ENCODE results near the gene ZCCHC7.

Gene ZCCHC7

GRCh38 chr9:37212435-37212834, 92.1 kb downstream of the ZCCHC7 start:
- DNase-seq: no peak

GRCh38 chr9:37215381-37215780, 95.0 kb downstream of the ZCCHC7 start:
- DNase-seq: no peak

GRCh38 chr9:37215830-37216229, 95.5 kb downstream of the ZCCHC7 start:
- DNase-seq: no peak

GRCh38 chr9:37217161-37217560, 96.8 kb downstream of the ZCCHC7 start:
- DNase-seq: no peak

GRCh38 chr9:37218800-37219425, 98.5 kb downstream of the ZCCHC7 start:
- DNase-seq: no peak

GRCh38 chr9:37220971-37221370, 100.6 kb downstream of the ZCCHC7 start:
- DNase-seq: no peak

- no peak for DNase-seq
Observed at GRCh38 chr9:37221489-37222106, 101.2 kb downstream of the ZCCHC7 start.

- DNase-seq: no peak
Observed at GRCh38 chr9:37229455-37229854, 109.1 kb downstream of the ZCCHC7 start.

GRCh38 chr9:37229882-37230482, 109.6 kb downstream of the ZCCHC7 start:
- DNase-seq: no peak

GRCh38 chr9:37236822-37237221, 116.4 kb downstream of the ZCCHC7 start:
- DNase-seq: no peak

GRCh38 chr9:37238122-37238521, 117.7 kb downstream of the ZCCHC7 start:
- DNase-seq: no peak

GRCh38 chr9:37239224-37239859, 119.0 kb downstream of the ZCCHC7 start:
- no peak for DNase-seq

GRCh38 chr9:37239921-37240320, 119.5 kb downstream of the ZCCHC7 start:
- DNase-seq: no peak

- DNase-seq: no peak
Observed at GRCh38 chr9:37241340-37241739, 121.0 kb downstream of the ZCCHC7 start.

- no peak for DNase-seq
Observed at GRCh38 chr9:37242089-37242488, 121.7 kb downstream of the ZCCHC7 start.

GRCh38 chr9:37243588-37244345, 123.4 kb downstream of the ZCCHC7 start:
- no peak for DNase-seq

GRCh38 chr9:37246826-37247225, 126.5 kb downstream of the ZCCHC7 start:
- no peak for DNase-seq

- no peak for DNase-seq
Observed at GRCh38 chr9:37248651-37249163, 128.3 kb downstream of the ZCCHC7 start.

- no peak for DNase-seq
Observed at GRCh38 chr9:37251452-37251851, 131.1 kb downstream of the ZCCHC7 start.

GRCh38 chr9:37253377-37253937, 133.1 kb downstream of the ZCCHC7 start:
- DNase-seq: no peak

- no peak for DNase-seq
Observed at GRCh38 chr9:37255187-37255586, 134.8 kb downstream of the ZCCHC7 start.
